T-helper 17 cell (primary cell): ENCODE data around the gene MAGI2. TPM values are rescaled to one million over a fixed set of nuclear protein-coding genes. Genes with fewer than 3 reads are reported as not detected.

Experiments used
- ATAC-seq: fragments of 150-1000 bp; cut with Tn5 transposase; 2 replicates; pipeline ENCODE4 v1.10.0; 2021; ENCODE audit warnings: mild to moderate bottlenecking, moderate library complexity
- DNase-seq, 3 donors: peaks; one replicate each; pipeline versions ENCODE4 v3.0.0 to v3.0.0-alpha.2; 2020 to 2021
- H3K9me3 ChIP-seq: one replicate; pipeline ENCODE4 v1.7.0; 2013; ENCODE audit warnings: low read length, mild to moderate bottlenecking; ENCODE audit not compliant: control insufficient read depth, poor library complexity, severe bottlenecking
- H3K27ac Mint-ChIP-seq: one replicate; pipeline ENCODE4 v1.8.0; 2022; ENCODE audit warnings: mild to moderate bottlenecking, moderate library complexity, mixed read lengths
- H3K27me3 Mint-ChIP-seq: one replicate; pipeline ENCODE4 v1.8.0; 2022; ENCODE audit warnings: mixed read lengths
- H3K36me3 Mint-ChIP-seq: one replicate; pipeline ENCODE4 v1.8.0; 2022; ENCODE audit warnings: low read depth, mixed read lengths
- H3K4me1 Mint-ChIP-seq: one replicate; pipeline ENCODE4 v1.8.0; 2022; ENCODE audit warnings: mild to moderate bottlenecking, mixed read lengths
- H3K4me3 Mint-ChIP-seq: one replicate; pipeline ENCODE4 v1.8.0; 2022; ENCODE audit warnings: mild to moderate bottlenecking, moderate library complexity, mixed read lengths
- total RNA-seq, 4 donors: library from RNA in 2 of 4; stranded (reverse) in 2 of 4; gene quantifications; one replicate each; pipeline ENCODE4 v1.2.3 and lab custom pipeline; 2022 to 2026

MAGI2 gene
- total RNA-seq, 2 donors from 2014 or later, result 0.73 TPM; not detected in 1

DNA sequence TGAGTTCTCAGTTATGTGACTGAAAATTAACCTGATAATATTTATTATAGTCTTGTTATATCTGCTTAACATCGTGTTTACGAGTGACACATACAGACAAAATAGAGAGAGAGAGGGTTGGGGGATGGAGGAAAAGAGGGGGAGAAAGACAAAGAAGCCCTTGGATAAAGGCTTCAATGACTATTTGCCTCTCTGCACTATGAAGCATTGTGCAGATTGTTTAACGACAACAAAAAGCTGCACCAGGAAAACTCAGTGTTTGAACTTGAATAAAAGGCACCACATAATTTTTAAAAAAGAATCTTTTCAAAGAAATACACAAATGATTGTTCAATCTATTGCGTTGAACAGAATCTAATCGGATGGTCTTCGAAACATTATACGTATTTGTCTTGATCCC lies 27.8 kb downstream of the MAGI2 start:
- Mint-ChIP-seq H3K4me3 (no peak overlapping the region), H3K27me3 (no peaks in the 10 kb centered on the region), H3K4me1 (no peaks in the 10 kb centered on the region), H3K36me3 (no peaks in the 10 kb centered on the region), H3K27ac (no peak overlapping the region)
- ATAC-seq, result no peak
- H3K9me3 ChIP-seq, result no peaks in the 10 kb centered on the region
- DNase-seq, result no peak

DNA sequence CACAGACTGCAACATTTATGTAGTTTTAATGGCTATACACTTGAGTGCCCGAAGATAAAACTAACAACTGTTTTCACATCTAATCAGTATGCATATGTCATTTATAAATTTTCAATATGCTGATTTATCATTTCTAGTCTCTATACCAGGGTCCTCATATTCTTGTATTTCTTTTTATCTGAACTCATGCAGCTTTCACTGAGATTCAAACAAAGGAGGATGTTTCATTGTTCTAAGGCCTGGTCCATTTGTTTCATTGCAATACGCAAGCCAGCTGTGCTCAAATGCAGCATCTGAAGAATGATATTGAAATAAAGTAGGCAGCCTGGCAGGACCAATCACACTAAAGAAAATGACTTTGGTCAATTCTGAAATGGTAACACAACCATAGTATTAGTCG lies 31.7 kb downstream of the MAGI2 start:
- H3K36me3 Mint-ChIP-seq, result no peaks in the 10 kb centered on the region
- no peak overlapping the region for H3K4me3 Mint-ChIP-seq
- H3K9me3 ChIP-seq, result no peaks in the 10 kb centered on the region
- DNase-seq (no peak), ATAC-seq (no peak)
- no peaks in the 10 kb centered on the region for H3K27me3 Mint-ChIP-seq
- no peak overlapping the region for H3K27ac Mint-ChIP-seq
- H3K4me1 Mint-ChIP-seq, result no peaks in the 10 kb centered on the region

DNA sequence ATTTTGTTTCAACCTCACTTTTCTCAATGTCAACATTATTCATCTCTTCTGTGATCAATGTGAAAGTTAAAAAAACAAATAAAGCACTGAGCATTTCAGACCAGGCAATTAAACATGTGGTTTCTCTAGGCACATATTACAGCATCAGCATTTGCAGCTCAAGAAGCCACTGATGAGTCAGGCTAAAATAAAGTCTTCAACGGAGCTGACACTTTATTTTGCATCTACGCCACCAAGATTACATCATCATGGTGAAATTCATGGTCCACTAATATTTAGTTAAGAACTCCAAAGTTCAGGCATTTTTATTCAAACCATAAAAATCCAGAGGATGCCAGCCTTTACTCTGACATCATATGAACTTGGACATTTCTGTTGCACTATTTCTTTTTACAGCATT lies 33.0 kb downstream of the MAGI2 start:
- H3K4me3 Mint-ChIP-seq, result no peak overlapping the region
- no peaks in the 10 kb centered on the region for H3K9me3 ChIP-seq
- no peaks in the 10 kb centered on the region for H3K36me3 Mint-ChIP-seq
- no peak for DNase-seq
- H3K27me3 Mint-ChIP-seq, result no peaks in the 10 kb centered on the region
- no peak for ATAC-seq
- H3K27ac Mint-ChIP-seq, result no peak overlapping the region
- no peaks in the 10 kb centered on the region for H3K4me1 Mint-ChIP-seq

DNA sequence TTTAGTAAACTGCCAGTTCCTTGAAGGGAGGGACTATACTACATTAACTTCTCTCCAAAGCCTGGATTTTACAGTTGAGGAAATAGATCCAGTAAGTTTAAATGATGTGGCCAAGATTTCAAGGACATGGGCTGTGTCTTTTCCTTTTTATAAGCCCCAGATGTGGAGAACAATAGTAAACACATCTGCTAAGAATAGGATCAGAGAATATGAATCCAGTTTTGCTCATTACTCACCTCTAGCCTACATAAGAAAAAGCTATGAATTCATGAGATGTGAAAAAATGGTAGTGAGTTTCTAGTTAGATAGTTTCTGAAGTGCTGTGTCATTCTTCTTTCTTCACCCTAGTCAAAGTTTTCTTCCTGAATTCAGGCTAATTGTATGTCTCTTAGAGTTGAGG lies 38.6 kb downstream of the MAGI2 start:
- H3K9me3 ChIP-seq, result no peaks in the 10 kb centered on the region
- Mint-ChIP-seq H3K4me1 (no peaks in the 10 kb centered on the region), H3K27ac (no peak overlapping the region), H3K27me3 (no peaks in the 10 kb centered on the region), H3K4me3 (no peak overlapping the region), H3K36me3 (no peaks in the 10 kb centered on the region)
- DNase-seq (no peak), ATAC-seq (no peak)

DNA sequence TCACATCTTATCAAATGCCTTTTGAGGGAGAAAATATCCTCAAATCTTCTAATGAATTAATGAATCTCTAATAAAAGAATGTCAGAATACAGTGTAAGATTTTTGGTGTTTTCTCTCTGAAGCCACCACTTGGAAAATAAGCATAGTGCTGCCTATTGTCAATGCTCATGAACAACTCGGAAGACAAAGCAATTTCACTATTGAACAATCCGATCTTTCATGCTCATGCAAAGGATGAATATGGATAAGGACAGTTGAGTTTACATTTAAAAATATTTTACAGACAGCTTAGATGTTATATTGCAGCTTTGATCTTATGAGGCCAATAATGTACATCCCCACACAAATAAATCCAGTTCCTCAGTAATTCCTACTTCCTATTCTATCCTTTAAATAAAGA lies 40.6 kb downstream of the MAGI2 start:
- no peak for DNase-seq
- no peak overlapping the region for H3K4me3 Mint-ChIP-seq
- ATAC-seq, result no peak
- H3K27me3 Mint-ChIP-seq, result no peaks in the 10 kb centered on the region
- no peaks in the 10 kb centered on the region for H3K4me1 Mint-ChIP-seq
- H3K27ac Mint-ChIP-seq, result no peak overlapping the region
- no peaks in the 10 kb centered on the region for H3K36me3 Mint-ChIP-seq
- no peaks in the 10 kb centered on the region for H3K9me3 ChIP-seq

DNA sequence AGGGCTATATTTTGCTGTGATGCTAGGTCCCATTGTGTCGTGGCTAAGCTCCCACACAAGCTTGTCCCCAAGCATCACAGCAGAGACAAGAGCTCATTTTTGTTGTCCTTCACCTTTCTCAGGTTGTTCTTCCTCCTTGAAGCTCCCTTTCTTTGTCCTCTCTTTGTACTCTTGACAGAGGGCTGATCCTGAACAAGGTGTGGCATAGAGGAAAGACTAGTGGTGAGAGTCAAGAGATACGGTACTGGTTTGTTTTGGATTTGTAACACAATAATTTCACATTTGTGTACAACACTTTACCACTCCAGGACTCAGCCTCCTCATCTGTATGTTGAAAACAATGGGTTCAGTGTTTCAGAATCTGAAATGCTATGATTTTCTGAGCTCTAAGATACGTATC lies 41.0 kb downstream of the MAGI2 start:
- H3K27me3 Mint-ChIP-seq, result no peaks in the 10 kb centered on the region
- DNase-seq (no peak), ATAC-seq (no peak)
- no peak overlapping the region for H3K27ac Mint-ChIP-seq
- H3K36me3 Mint-ChIP-seq, result no peaks in the 10 kb centered on the region
- no peaks in the 10 kb centered on the region for H3K4me1 Mint-ChIP-seq
- no peak overlapping the region for H3K4me3 Mint-ChIP-seq
- H3K9me3 ChIP-seq, result no peaks in the 10 kb centered on the region

DNA sequence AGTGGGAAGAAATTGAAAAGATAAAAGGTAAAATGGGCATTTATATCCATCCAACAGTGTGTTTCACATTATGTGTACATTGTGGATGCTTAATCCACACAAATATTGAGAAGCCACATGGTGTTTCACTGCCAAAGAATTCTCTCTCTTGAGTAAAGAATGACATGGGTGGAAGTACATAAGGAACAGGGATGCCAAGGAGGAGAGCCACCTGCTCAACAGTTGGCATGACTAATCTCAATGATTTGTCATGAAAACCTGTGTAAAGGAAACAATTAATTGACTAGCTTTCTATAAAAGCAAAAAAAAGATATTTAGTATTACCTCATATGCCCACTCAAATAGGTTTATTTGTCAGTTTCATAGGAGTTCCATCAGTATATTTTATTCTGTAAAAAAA lies 43.1 kb downstream of the MAGI2 start:
- ATAC-seq, result no peak
- no peaks in the 10 kb centered on the region for H3K9me3 ChIP-seq
- Mint-ChIP-seq H3K36me3 (no peaks in the 10 kb centered on the region), H3K27me3 (no peaks in the 10 kb centered on the region), H3K4me1 (no peaks in the 10 kb centered on the region), H3K4me3 (no peak overlapping the region), H3K27ac (no peak overlapping the region)
- no peak for DNase-seq

DNA sequence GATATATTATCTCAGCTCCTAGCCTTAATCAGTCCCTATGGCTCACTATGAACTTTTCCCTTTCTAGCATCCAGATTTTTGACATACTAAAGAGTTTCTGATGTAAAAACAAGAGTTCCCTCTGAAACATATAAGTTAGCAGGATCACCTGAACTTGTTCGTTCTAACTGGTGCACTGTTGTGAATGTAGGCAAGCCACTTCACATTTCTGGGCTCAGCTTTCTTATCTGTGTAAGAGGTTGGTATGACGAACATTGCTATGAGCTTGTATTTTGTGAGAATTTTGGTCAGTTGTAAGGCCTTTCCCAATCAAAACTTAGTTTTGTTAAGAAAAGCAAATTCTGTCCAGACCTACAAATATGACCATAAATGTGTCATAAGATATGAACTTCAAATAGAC lies 46.1 kb downstream of the MAGI2 start:
- no peaks in the 10 kb centered on the region for H3K36me3 Mint-ChIP-seq

DNA sequence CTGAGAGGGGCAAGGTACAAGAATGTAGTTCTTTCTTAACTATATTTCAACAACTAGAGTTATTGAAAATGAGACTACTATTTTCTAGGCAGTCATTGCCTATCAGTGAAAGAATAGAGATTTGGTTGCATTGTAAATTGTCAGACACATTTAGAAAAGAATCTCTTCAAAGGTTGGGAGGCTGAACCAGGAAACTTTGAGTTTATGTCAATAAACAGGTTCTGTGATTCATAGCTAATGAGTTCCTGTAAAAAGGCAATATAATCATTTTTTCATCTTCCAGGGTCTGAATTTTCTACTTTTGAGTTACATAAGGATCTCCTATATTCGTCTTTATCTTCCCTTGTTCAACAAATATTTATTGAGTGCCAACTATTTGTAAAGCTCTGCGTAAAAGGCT lies 47.1 kb downstream of the MAGI2 start:
- no peaks in the 10 kb centered on the region for H3K27me3 Mint-ChIP-seq
- no peaks in the 10 kb centered on the region for H3K4me1 Mint-ChIP-seq
- no peak overlapping the region for H3K4me3 Mint-ChIP-seq
- DNase-seq, result no peak
- H3K36me3 Mint-ChIP-seq, result no peaks in the 10 kb centered on the region
- no peak overlapping the region for H3K27ac Mint-ChIP-seq
- no peak for ATAC-seq
- H3K9me3 ChIP-seq, result no peaks in the 10 kb centered on the region

More for the DNA sequence above, 46.1 kb downstream of the MAGI2 start:
- no peaks in the 10 kb centered on the region for H3K4me1 Mint-ChIP-seq
- H3K27ac Mint-ChIP-seq, result no peak overlapping the region
- H3K27me3 Mint-ChIP-seq, result no peaks in the 10 kb centered on the region
- no peaks in the 10 kb centered on the region for H3K9me3 ChIP-seq
- ATAC-seq, result no peak
- no peak overlapping the region for H3K4me3 Mint-ChIP-seq
- DNase-seq, result no peak

DNA sequence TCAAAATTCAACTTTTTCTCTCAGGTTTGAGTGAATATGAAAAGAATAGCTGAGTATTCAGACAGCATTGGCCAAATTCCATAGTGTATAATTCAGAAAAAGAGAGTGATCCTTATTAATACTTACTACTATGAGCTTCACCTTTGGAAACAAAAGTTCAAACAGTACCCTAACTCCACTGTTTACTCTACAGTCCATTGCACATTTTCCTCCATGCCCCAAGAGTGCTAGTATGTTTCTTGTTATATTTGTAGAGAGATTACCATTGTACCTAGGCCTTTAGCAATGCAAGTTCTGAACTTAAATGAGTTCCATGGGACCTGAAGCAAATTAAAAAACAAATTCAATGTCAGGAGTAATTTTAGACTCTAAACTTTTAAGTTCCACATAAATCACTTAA lies 48.1 kb downstream of the MAGI2 start:
- H3K4me3 Mint-ChIP-seq, result no peak overlapping the region
- DNase-seq (no peak), ATAC-seq (no peak)
- H3K9me3 ChIP-seq, result no peaks in the 10 kb centered on the region
- no peaks in the 10 kb centered on the region for H3K36me3 Mint-ChIP-seq
- H3K27ac Mint-ChIP-seq, result no peak overlapping the region
- no peaks in the 10 kb centered on the region for H3K27me3 Mint-ChIP-seq
- H3K4me1 Mint-ChIP-seq, result no peaks in the 10 kb centered on the region

DNA sequence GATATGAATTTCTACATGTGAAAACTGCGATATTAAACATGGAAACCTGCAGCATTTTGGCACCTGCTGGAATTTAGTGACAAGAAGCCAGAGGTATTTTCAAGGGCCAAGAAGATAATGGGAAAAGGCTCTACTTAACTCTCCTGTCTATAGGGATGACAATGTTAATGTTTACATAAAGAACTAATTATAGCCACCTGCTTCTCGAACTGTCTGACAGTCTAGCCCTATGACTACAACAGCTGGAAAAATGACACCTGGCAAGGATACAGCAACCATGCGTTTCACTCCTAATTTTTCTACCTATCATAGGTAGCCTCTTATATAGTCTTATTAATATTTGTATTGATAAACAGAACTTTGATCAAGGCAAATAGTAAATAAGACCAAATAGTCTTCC lies 49.6 kb downstream of the MAGI2 start:
- no peak for DNase-seq
- no peak for ATAC-seq
- H3K27ac Mint-ChIP-seq, result no peak overlapping the region
- H3K9me3 ChIP-seq, result no peaks in the 10 kb centered on the region
- H3K27me3 Mint-ChIP-seq, result no peaks in the 10 kb centered on the region
- H3K4me3 Mint-ChIP-seq, result no peak overlapping the region
- no peaks in the 10 kb centered on the region for H3K4me1 Mint-ChIP-seq
- H3K36me3 Mint-ChIP-seq, result no peaks in the 10 kb centered on the region

DNA sequence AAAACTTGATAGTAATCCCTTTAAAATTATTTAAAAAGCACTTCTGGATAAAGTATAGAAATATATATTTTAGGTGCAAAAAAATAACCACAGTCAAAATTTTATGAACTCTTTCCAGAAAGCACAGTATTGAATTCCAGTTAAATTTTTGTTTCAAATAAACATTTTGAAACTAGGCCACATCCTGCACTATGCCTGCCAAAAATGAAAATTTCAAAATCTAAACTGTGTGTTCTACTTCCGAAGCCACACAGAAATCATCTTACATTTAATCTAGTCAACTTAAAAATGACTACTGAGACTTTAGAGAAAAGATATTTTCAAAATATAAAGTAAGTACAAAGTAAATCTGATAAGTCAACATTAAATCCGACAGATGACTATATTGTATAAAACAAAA lies 50.0 kb downstream of the MAGI2 start:
- Mint-ChIP-seq H3K27me3 (no peaks in the 10 kb centered on the region), H3K36me3 (no peaks in the 10 kb centered on the region), H3K4me1 (no peaks in the 10 kb centered on the region), H3K4me3 (no peak overlapping the region), H3K27ac (no peak overlapping the region)
- no peaks in the 10 kb centered on the region for H3K9me3 ChIP-seq
- no peak for DNase-seq
- no peak for ATAC-seq

DNA sequence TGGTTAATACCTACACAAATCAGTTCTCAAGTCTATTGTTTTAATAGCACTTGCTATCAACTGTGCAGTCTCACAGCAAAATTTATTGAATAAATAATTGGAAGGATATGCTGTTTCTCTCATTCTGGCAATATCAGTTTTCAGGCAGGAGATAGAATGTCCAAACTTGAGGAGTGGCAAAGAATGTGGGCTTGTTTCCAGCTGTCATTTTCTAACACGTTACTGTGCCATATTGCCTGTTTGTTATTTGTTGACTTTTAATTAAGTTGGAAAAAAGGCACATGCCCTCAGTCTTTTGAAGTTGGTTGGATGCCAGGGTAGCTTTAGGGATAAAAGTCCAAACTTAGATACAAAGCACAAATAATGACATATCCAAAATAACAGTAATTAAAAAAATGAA lies 52.2 kb downstream of the MAGI2 start:
- Mint-ChIP-seq H3K4me3 (no peak overlapping the region), H3K4me1 (no peaks in the 10 kb centered on the region), H3K27me3 (no peaks in the 10 kb centered on the region), H3K27ac (no peak overlapping the region), H3K36me3 (no peaks in the 10 kb centered on the region)
- DNase-seq (no peak), ATAC-seq (no peak)
- H3K9me3 ChIP-seq, result no peaks in the 10 kb centered on the region

DNA sequence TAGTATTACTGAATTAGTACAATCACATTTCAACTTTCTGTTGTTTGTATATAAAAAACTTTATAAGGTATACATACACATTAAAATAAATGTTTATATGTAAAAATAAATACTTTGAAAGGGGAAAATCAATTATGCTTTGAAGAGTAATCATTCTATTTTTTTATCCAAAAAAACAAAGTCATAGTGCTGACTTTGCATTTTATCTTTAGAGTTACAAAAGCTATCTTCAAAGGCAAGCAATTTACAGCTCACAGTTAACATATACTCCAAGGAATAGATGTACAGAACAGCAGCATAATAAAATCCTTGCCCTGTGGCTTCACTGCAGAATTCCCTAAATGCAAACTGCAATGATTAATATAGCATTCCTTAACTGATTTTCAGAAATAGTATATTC lies 53.2 kb downstream of the MAGI2 start:
- H3K27ac Mint-ChIP-seq, result no peak overlapping the region

More for the DNA sequence above, 53.2 kb downstream of the MAGI2 start:
- no peak for DNase-seq
- H3K4me1 Mint-ChIP-seq, result no peaks in the 10 kb centered on the region
- H3K36me3 Mint-ChIP-seq, result no peaks in the 10 kb centered on the region
- H3K27me3 Mint-ChIP-seq, result no peaks in the 10 kb centered on the region
- ATAC-seq, result no peak
- no peaks in the 10 kb centered on the region for H3K9me3 ChIP-seq
- H3K4me3 Mint-ChIP-seq, result no peak overlapping the region
